ENCODE data around the gene FAM3A.
"Not testable (repeated sequence)": the region's sequence is repeated elsewhere in the genome, so short reads cannot be mapped to it uniquely, and the experiment has no call there.

The FAM3A gene

GRCh38 chrX:154501423-154501822, 14.6 kb downstream of the FAM3A start:
- DNase-seq, result not testable (repeated sequence)

GRCh38 chrX:154496591-154497137, 19.4 kb downstream of the FAM3A start:
- DNase-seq, result not testable (repeated sequence)

GRCh38 chrX:154495472-154495922, 20.5 kb downstream of the FAM3A start:
- DNase-seq, result no peak

GRCh38 chrX:154494715-154495114, 21.3 kb downstream of the FAM3A start:
- DNase-seq, result no peak

- peak; percentile 97 for DNase-seq
Measured at GRCh38 chrX:154490414-154491083, 25.5 kb downstream of the FAM3A start, which contains the start of gene SLC10A3. Gene SLC10A3, minus strand, starts transcription at chrX:154490629. Its CDS starts 1,689 bp downstream, at chrX:154488940.

- DNase-seq, result peak; percentile 71
Measured at GRCh38 chrX:154490021-154490413, 26.0 kb downstream of the FAM3A start.

- DNase-seq, result no peak
Measured at GRCh38 chrX:154489182-154489581, 26.9 kb downstream of the FAM3A start.

- DNase-seq, result no peak
Measured at GRCh38 chrX:154488336-154489075, 27.5 kb downstream of the FAM3A start.

- no peak for DNase-seq
Measured at GRCh38 chrX:154487518-154488290, 28.3 kb downstream of the FAM3A start.

- peak; percentile 84 for DNase-seq
Measured at GRCh38 chrX:154486396-154487207, 29.4 kb downstream of the FAM3A start, which contains the start of gene UBL4A. Gene UBL4A, minus strand, starts transcription at chrX:154486615. Its CDS starts 31 bp downstream, at chrX:154486584.

GRCh38 chrX:154486052-154486395, 30.0 kb downstream of the FAM3A start:
- DNase-seq, result peak; percentile 59

- peak; percentile 25 for DNase-seq
Measured at GRCh38 chrX:154485150-154486051, 30.6 kb downstream of the FAM3A start.

- peak; percentile 34 for DNase-seq
Measured at GRCh38 chrX:154484255-154485149, 31.5 kb downstream of the FAM3A start.

- no peak for DNase-seq
Measured at GRCh38 chrX:154483325-154483724, 32.7 kb downstream of the FAM3A start.

- DNase-seq, result no peak
Measured at GRCh38 chrX:154482786-154483185, 33.2 kb downstream of the FAM3A start.

- no peak for DNase-seq
Measured at GRCh38 chrX:154481911-154482601, 34.0 kb downstream of the FAM3A start.

- DNase-seq, result no peak
Measured at GRCh38 chrX:154481195-154481594, 34.8 kb downstream of the FAM3A start.

GRCh38 chrX:154478728-154479622, 37.1 kb downstream of the FAM3A start, which contains the start of gene LAGE3:
Gene LAGE3, minus strand, starts transcription at chrX:154479281. Its CDS starts 366 bp downstream, at chrX:154478915.
- DNase-seq, result peak; percentile 95

Data from DMS53 (cell line).